IPS-15b (cell line): ENCODE data around the gene RAB15.

Experiments used
- H3K27me3 ChIP-seq: one replicate; pipeline ENCODE4 v1.6.1; 2013; ENCODE audit warnings: low read length; ENCODE audit not compliant: control insufficient read depth, insufficient read depth
- H3K36me3 ChIP-seq: one replicate; pipeline ENCODE4 v1.6.1; 2013; ENCODE audit warnings: low read length; ENCODE audit not compliant: control insufficient read depth, insufficient read depth
- H3K4me1 ChIP-seq: one replicate; pipeline ENCODE4 v1.6.1; 2013; ENCODE audit warnings: mild to moderate bottlenecking, low read length; ENCODE audit not compliant: control insufficient read depth, insufficient read depth
- H3K4me3 ChIP-seq: one replicate; pipeline ENCODE4 v1.5.1; 2013; ENCODE audit warnings: low read depth, low read length
- H3K9ac ChIP-seq: one replicate; pipeline ENCODE4 v1.6.1; 2013; ENCODE audit warnings: low read depth, mild to moderate bottlenecking, low read length
- H3K9me3 ChIP-seq: one replicate; pipeline ENCODE4 v1.6.1; 2013; ENCODE audit warnings: mild to moderate bottlenecking, low read length; ENCODE audit not compliant: control insufficient read depth, insufficient read depth

The RAB15 gene

GRCh38 chr14:64971943-64972791, at the start of gene RAB15:
Gene RAB15, minus strand, starts transcription at chr14:64972336. Its CDS starts 260 bp downstream, at chr14:64972076.
- Histone ChIP-seq H3K4me1 (peaks cover 20% of the 10 kb centered on the region), H3K27me3 (no peaks in the 10 kb centered on the region), H3K36me3 (no peaks in the 10 kb centered on the region), H3K9me3 (no peaks in the 10 kb centered on the region), H3K4me3 (peak within 1 kb of the TSS; percentile 74), H3K9ac (no peak within 1 kb of the TSS)

GRCh38 chr14:65019944-65020566, 47.9 kb upstream of the RAB15 start:
- Histone ChIP-seq H3K4me1 (no peaks in the 10 kb centered on the region), H3K4me3 (no peak overlapping the region), H3K36me3 (peaks cover 8% of the 10 kb centered on the region), H3K9me3 (no peaks in the 10 kb centered on the region), H3K9ac (no peak overlapping the region), H3K27me3 (no peaks in the 10 kb centered on the region)

- Histone ChIP-seq H3K36me3 (peaks cover 12% of the 10 kb centered on the region), H3K9ac (no peak overlapping the region), H3K4me1 (no peaks in the 10 kb centered on the region), H3K4me3 (no peak overlapping the region), H3K27me3 (no peaks in the 10 kb centered on the region), H3K9me3 (no peaks in the 10 kb centered on the region)
Measured at GRCh38 chr14:65016471-65016870, 44.3 kb upstream of the RAB15 start.

- H3K4me1 ChIP-seq, result no peaks in the 10 kb centered on the region
- H3K9me3 ChIP-seq, result no peaks in the 10 kb centered on the region
- no peaks in the 10 kb centered on the region for H3K27me3 ChIP-seq
- H3K4me3 ChIP-seq, result no peak overlapping the region
- H3K36me3 ChIP-seq, result peaks cover 12% of the 10 kb centered on the region
- H3K9ac ChIP-seq, result no peak overlapping the region
Measured at GRCh38 chr14:65015391-65015790, 43.3 kb upstream of the RAB15 start.

GRCh38 chr14:65012353-65012752, 40.2 kb upstream of the RAB15 start:
- Histone ChIP-seq H3K4me1 (no peaks in the 10 kb centered on the region), H3K9ac (no peak overlapping the region), H3K27me3 (no peaks in the 10 kb centered on the region), H3K36me3 (peaks cover 12% of the 10 kb centered on the region), H3K4me3 (no peak overlapping the region), H3K9me3 (no peaks in the 10 kb centered on the region)

GRCh38 chr14:65011538-65011937, 39.4 kb upstream of the RAB15 start:
- H3K4me1 ChIP-seq, result no peaks in the 10 kb centered on the region
- no peak overlapping the region for H3K4me3 ChIP-seq
- H3K9ac ChIP-seq, result no peak overlapping the region
- no peaks in the 10 kb centered on the region for H3K27me3 ChIP-seq
- no peaks in the 10 kb centered on the region for H3K9me3 ChIP-seq
- peaks cover 12% of the 10 kb centered on the region for H3K36me3 ChIP-seq

- Histone ChIP-seq H3K4me3 (no peak overlapping the region), H3K9ac (no peak overlapping the region), H3K9me3 (no peaks in the 10 kb centered on the region), H3K27me3 (no peaks in the 10 kb centered on the region), H3K4me1 (no peaks in the 10 kb centered on the region), H3K36me3 (peaks cover 5% of the 10 kb centered on the region)
Measured at GRCh38 chr14:65010211-65010931, 38.2 kb upstream of the RAB15 start.

GRCh38 chr14:65007202-65007601, 35.1 kb upstream of the RAB15 start:
- Histone ChIP-seq H3K36me3 (no peaks in the 10 kb centered on the region), H3K9me3 (no peaks in the 10 kb centered on the region), H3K4me1 (peaks cover 8% of the 10 kb centered on the region), H3K27me3 (no peaks in the 10 kb centered on the region), H3K9ac (no peak overlapping the region), H3K4me3 (no peak overlapping the region)

- Histone ChIP-seq H3K27me3 (no peaks in the 10 kb centered on the region), H3K9me3 (no peaks in the 10 kb centered on the region), H3K36me3 (no peaks in the 10 kb centered on the region), H3K4me1 (peaks cover 8% of the 10 kb centered on the region), H3K9ac (no peak overlapping the region), H3K4me3 (no peak overlapping the region)
Measured at GRCh38 chr14:65006261-65006721, 34.2 kb upstream of the RAB15 start.

GRCh38 chr14:65003394-65003793, 31.3 kb upstream of the RAB15 start:
- H3K36me3 ChIP-seq, result no peaks in the 10 kb centered on the region
- H3K4me1 ChIP-seq, result peaks cover 8% of the 10 kb centered on the region
- H3K9ac ChIP-seq, result no peak overlapping the region
- no peaks in the 10 kb centered on the region for H3K27me3 ChIP-seq
- no peak overlapping the region for H3K4me3 ChIP-seq
- H3K9me3 ChIP-seq, result no peaks in the 10 kb centered on the region

- H3K4me1 ChIP-seq, result peaks cover 15% of the 10 kb centered on the region
- H3K27me3 ChIP-seq, result no peaks in the 10 kb centered on the region
- no peak overlapping the region for H3K4me3 ChIP-seq
- no peaks in the 10 kb centered on the region for H3K9me3 ChIP-seq
- no peak overlapping the region for H3K9ac ChIP-seq
- H3K36me3 ChIP-seq, result no peaks in the 10 kb centered on the region
Measured at GRCh38 chr14:65002586-65003210, 30.6 kb upstream of the RAB15 start.
